T47D (cell line): ENCODE measurements around the gene PCDH8.

Experiments used
- DNase-seq, 2 experiments: peaks; one replicate each; pipeline versions ENCODE4 v3.0.0 to v3.0.0-alpha.2; 2011 to 2012; ENCODE audit warnings: low read depth in 1 of 2, low spot score in 1 of 2
- JUND ChIP-seq: IDR thresholded peaks from 2 replicates; pipeline ENCODE4 v1.6.1; 2012; ENCODE audit warnings: low read depth
- in situ Hi-C: cut with HindIII; loops from 2 replicates; pipeline ENCODE4 v1.10.0; 2016; ENCODE audit warnings: low sequenced_read_pairs, low pct_unique_long_range_greater_than_20kb

PCDH8 gene

GRCh38 chr13:52797176-52797575, 51.3 kb downstream of the PCDH8 start:
- DNase-seq: no peak
- TF ChIP-seq JUND: no peak
- in situ Hi-C loops: no loop called here

- DNase-seq: no peak
- in situ Hi-C loops: no loop called here
- no peak for TF ChIP-seq JUND
These were observed 53.9 kb downstream of the PCDH8 start for GRCh38 chr13:52794589-52794988.

- in situ Hi-C loops: no loop called here
- no peak for TF ChIP-seq JUND
- no peak for DNase-seq
These were observed 54.9 kb downstream of the PCDH8 start for GRCh38 chr13:52793515-52794061.
